ENCODE measurements around the gene PVALEF. TPM values are rescaled to one million over a fixed set of nuclear protein-coding genes. Genes with fewer than 3 reads are reported as not detected.

PVALEF gene
- total RNA-seq, 1 donor from 2014 or later = 0.29 TPM

DNA sequence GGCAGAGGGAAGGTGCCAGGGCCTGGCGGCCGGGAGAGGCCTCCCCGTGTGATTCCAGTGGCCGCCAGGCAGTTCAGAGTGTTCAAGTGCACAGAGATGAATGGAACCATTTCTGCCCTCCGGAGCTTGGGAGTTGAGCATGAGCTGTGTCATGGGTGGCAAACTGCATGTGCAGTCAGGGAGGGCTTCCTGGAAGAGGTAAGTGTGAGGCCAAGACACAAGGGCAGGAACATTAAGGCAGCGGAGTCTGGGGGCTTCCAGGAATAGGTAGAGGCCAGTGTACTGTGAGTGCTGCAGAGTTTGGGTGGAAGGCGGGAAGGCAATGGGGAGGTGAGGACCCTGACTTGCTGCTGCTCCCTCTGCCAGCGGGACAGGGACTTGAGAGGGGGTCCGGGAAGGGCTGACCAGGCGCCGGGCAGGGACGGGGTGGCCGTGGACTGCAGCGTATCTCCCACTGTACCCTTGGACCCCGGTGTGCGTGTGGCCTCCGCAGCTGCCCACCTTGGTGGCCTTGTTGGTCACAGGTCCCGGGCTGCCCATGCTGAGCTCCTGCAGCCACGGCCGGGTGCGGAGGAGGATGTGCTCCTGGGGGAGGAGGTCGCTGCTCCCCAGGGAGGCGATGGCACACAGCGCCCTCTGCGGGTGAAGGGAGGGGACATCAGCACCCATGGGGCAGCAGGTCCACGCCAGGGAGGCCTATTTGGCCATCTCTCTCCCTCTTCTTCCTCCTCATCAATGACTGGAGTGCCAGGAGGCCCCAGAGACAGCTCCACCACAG lies 64.9 kb downstream of the PVALEF start:
- DNase-seq = peak; percentile 16
- Mint-ChIP-seq H3K4me1 (ENCODE audit: low read depth, unreplicated experiment) (peaks cover 7% of the 10 kb centered on the region), H3K36me3 (ENCODE audit: unreplicated experiment) (peaks cover 15% of the 10 kb centered on the region), H3K4me3 (ENCODE audit: unreplicated experiment) (no peak overlapping the region), H3K27me3 (ENCODE audit: unreplicated experiment) (peaks cover 10% of the 10 kb centered on the region), H3K27ac (ENCODE audit: unreplicated experiment) (no peak overlapping the region), H3K9me3 (ENCODE audit: unreplicated experiment) (peaks cover 11% of the 10 kb centered on the region)
- TF ChIP-seq, protein P1, sequence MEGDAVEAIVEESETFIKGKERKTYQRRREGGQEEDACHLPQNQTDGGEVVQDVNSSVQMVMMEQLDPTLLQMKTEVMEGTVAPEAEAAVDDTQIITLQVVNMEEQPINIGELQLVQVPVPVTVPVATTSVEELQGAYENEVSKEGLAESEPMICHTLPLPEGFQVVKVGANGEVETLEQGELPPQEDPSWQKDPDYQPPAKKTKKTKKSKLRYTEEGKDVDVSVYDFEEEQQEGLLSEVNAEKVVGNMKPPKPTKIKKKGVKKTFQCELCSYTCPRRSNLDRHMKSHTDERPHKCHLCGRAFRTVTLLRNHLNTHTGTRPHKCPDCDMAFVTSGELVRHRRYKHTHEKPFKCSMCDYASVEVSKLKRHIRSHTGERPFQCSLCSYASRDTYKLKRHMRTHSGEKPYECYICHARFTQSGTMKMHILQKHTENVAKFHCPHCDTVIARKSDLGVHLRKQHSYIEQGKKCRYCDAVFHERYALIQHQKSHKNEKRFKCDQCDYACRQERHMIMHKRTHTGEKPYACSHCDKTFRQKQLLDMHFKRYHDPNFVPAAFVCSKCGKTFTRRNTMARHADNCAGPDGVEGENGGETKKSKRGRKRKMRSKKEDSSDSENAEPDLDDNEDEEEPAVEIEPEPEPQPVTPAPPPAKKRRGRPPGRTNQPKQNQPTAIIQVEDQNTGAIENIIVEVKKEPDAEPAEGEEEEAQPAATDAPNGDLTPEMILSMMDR (IDR thresholded peaks at IDR 0.05; ENCODE audit: partially characterized antibody, unreplicated experiment) = no peak

DNA sequence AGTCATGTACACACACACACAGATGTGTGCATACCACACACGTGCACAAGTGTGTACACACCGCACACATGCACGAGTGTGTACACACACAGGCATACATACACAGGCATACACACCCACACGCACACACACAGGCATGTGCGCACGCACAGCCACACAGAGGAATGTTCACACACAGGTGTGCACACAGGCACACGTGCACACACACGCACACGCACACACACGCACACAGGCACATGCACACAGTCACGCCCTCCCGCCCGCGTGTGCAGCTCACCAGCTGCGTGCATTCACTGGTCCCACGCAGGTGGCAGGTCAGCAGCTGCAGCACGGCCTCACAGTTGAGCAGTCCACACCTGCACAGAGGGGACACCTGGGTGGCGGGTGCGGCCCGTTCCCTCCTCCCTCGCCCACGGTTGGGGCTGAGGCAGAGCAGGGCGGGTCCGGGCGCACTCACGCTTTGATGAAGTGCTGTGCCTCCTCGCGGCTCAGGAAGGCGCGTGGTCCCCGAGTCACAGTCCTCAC lies 65.9 kb downstream of the PVALEF start:
- peaks cover 10% of the 10 kb centered on the region for H3K27me3 Mint-ChIP-seq (ENCODE audit: unreplicated experiment)
- peaks cover 10% of the 10 kb centered on the region for H3K36me3 Mint-ChIP-seq (ENCODE audit: unreplicated experiment)
- no peak overlapping the region for H3K27ac Mint-ChIP-seq (ENCODE audit: unreplicated experiment)
- H3K9me3 Mint-ChIP-seq (ENCODE audit: unreplicated experiment) = peaks cover 7% of the 10 kb centered on the region
- H3K4me1 Mint-ChIP-seq (ENCODE audit: low read depth, unreplicated experiment) = peaks cover 7% of the 10 kb centered on the region
- peak; percentile 15 for DNase-seq
- TF ChIP-seq, protein P1 (IDR thresholded peaks at IDR 0.05; ENCODE audit: partially characterized antibody, unreplicated experiment) = no peak
- peak overlapping the region; percentile 8 for H3K4me3 Mint-ChIP-seq (ENCODE audit: unreplicated experiment)

DNA sequence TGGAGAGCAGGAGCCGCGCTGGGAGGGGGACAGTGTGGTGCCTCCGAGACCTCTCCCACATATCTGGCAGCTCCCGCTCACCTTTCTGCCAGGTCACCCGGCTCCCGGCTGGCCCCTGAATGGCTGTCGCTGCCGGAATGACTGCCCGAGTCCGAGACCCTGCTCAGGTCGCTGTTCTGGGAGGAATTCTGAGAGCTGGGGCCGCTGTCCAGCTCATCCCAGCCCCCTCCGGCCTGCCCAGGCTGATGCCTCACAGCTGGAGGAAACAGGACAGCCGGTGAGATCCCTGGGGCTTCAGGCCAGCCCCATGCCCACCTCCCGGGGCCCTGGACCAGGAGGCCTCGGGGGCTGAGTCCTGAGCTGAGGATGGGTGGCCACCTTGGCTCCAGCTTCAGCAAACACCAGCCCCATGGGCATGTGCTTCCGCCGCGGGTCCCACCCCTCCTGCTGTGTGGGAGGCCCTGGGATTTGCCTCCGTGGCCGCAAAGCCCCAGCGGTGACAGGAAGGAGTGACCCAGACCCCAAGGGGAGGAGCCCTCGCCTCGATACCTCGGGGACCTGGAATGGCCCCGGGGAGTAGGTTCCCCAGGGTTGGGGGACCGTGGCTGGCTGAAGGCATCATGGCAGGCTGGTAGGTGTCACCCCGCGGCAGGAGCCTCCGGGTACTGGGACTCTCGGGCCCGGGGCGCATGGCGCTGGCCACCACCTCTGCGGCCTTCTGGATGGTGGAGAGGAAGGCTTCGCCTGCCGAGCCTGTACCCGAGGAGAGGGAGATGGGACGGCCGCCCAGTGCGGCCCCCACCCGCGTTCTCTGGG lies 66.7 kb downstream of the PVALEF start:
- Mint-ChIP-seq H3K9me3 (ENCODE audit: unreplicated experiment) (peaks cover 7% of the 10 kb centered on the region), H3K27me3 (ENCODE audit: unreplicated experiment) (peaks cover 10% of the 10 kb centered on the region), H3K27ac (ENCODE audit: unreplicated experiment) (no peak overlapping the region), H3K36me3 (ENCODE audit: unreplicated experiment) (peaks cover 10% of the 10 kb centered on the region), H3K4me3 (ENCODE audit: unreplicated experiment) (no peak overlapping the region), H3K4me1 (ENCODE audit: low read depth, unreplicated experiment) (peaks cover 7% of the 10 kb centered on the region)
- no peak for DNase-seq
- TF ChIP-seq, protein P1 (IDR thresholded peaks at IDR 0.05; ENCODE audit: partially characterized antibody, unreplicated experiment) = no peak

Small RNA genes within 50 kb of the gene (microRNA-seq; reads per million reads assigned to microRNA genes)
- gene MIR1250 (ENCODE audit: unreplicated experiment) = 49.5 reads per million, percentile 68 among the genes with 10 or more reads in this experiment
- not detected for gene MIR3065 (ENCODE audit: unreplicated experiment)
- not detected for gene MIR338 (ENCODE audit: unreplicated experiment)
- 2.8 reads per million, percentile 20 among the genes with 10 or more reads in this experiment for gene MIR657 (ENCODE audit: unreplicated experiment)

Other genes starting within 250 kb of the PVALEF start
- 24.3 TPM for gene CHMP6, start 173.7 kb upstream of the PVALEF start, total RNA-seq (ENCODE audit: unreplicated experiment)
- 252 TPM for gene BAIAP2, start 130.4 kb upstream of the PVALEF start, total RNA-seq (ENCODE audit: unreplicated experiment)
- gene AATK, start 714 bp downstream of the PVALEF start, total RNA-seq (ENCODE audit: unreplicated experiment) = 27.0 TPM
- gene CEP131, start 57.5 kb downstream of the PVALEF start, total RNA-seq (ENCODE audit: unreplicated experiment) = 35.1 TPM
- 85.7 TPM for gene TEPSIN, start 73.5 kb downstream of the PVALEF start, total RNA-seq (ENCODE audit: unreplicated experiment)
- gene NDUFAF8, start 73.8 kb downstream of the PVALEF start, total RNA-seq (ENCODE audit: unreplicated experiment) = 31.5 TPM
- 92.4 TPM for gene SLC38A10, start 129.8 kb downstream of the PVALEF start, total RNA-seq (ENCODE audit: unreplicated experiment)
- 111 TPM for gene BAHCC1, start 229.9 kb downstream of the PVALEF start, total RNA-seq (ENCODE audit: unreplicated experiment)

Measured in glutamatergic neuron (in vitro differentiated cells).